HepG2 (cell line): Measurements from ENCODE around the gene SF1. TPM values are rescaled to one million over a fixed set of nuclear protein-coding genes. Genes with fewer than 3 reads are reported as not detected.

Experiments used
- ATAC-seq: fragments of 200-7000 bp; cut with Tn5 transposase; 3 replicates; pipeline ENCODE4 v1.9.1; 2020; ENCODE audit warnings: mild to moderate bottlenecking, moderate library complexity
- BruUV-seq: library from RNA; stranded (reverse); fragments of 400-500 nt; replicated peaks from 2 replicates; lab custom pipeline; 2021; lab: Mats Ljungman, UMichigan
- CTCF ChIA-PET: fragments of 300-600 bp; formaldehyde crosslinking; extraction: SDS; loops from one replicate; lab custom pipeline; 2021; ENCODE audit warnings: low total read pairs, inconsistent platforms, low intra/inter-chr PET ratio; lab: Yijun Ruan, JAX
- POLR2A ChIA-PET: fragments of 350-600 bp; sonication (Branson Sonifier 250); formaldehyde crosslinking; loops from one replicate; lab custom pipeline; 2020; ENCODE audit warnings: antibody characterized with exemption, inconsistent platforms; lab: Yijun Ruan, JAX
- DNase-seq: peaks from one replicate; pipeline ENCODE4 v3.0.0-alpha.2; 2015; ENCODE audit warnings: low spot score
- FAIRE-seq: peaks from 3 replicates; lab custom pipeline; 2011; peaks lifted over from hg19 to GRCh38; lab: Jason Lieb, UNC
- H2AFZ ChIP-seq: one replicate; pipeline ENCODE4 v1.6.1; 2011; ENCODE audit warnings: low read length, inconsistent platforms
- H3K27ac ChIP-seq: fragments of 300-600 bp; 3 replicates; pipeline ENCODE4 v1.8.0; 2011; ENCODE audit warnings: mixed run types, mild to moderate bottlenecking, mixed read lengths, low read length, inconsistent platforms; ENCODE audit not compliant: insufficient read depth; ENCODE audit errors: extremely low read length
- H3K27me3 ChIP-seq, 2 experiments: fragments of 200-600 bp in 1 of 2; 2 replicates in 1 of 2; 3 replicates in 1 of 2; pipeline versions ENCODE4 v1.6.0 to v1.8.0; 2011; ENCODE audit warnings: low read length in 2 of 2, mild to moderate bottlenecking in 2 of 2, moderate library complexity in 2 of 2, inconsistent platforms in 1 of 2; ENCODE audit not compliant: insufficient read depth in 2 of 2, control insufficient read depth in 1 of 2
- H3K36me3 ChIP-seq, 2 experiments: fragments of 200-600 bp in 1 of 2; replicated peaks in 1 of 2; 2 replicates in 1 of 2; 3 replicates in 1 of 2; pipeline versions ENCODE4 v1.5.1 to v1.8.0; 2011; ENCODE audit warnings: low read length in 2 of 2, inconsistent platforms in 1 of 2; ENCODE audit not compliant: insufficient read depth in 2 of 2, control insufficient read depth in 1 of 2
- H3K4me1 ChIP-seq: 2 replicates; pipeline ENCODE4 v1.5.1; 2012; ENCODE audit warnings: low read length, inconsistent platforms; ENCODE audit not compliant: insufficient read depth
- H3K4me2 ChIP-seq: 2 replicates; pipeline ENCODE4 v1.6.0; 2011; ENCODE audit warnings: low read depth, low read length, inconsistent platforms
- H3K4me3 ChIP-seq, 3 experiments: fragments of 200-600 bp in 1 of 3; sonication (generic), shearing (Covaris generic) in 1 of 3; replicated peaks in 1 of 3; 2 replicates each; pipeline ENCODE4 v1.5.1; 2011 to 2016; ENCODE audit warnings: low read length in 3 of 3, inconsistent platforms in 2 of 3, low read depth in 2 of 3, mild to moderate bottlenecking in 2 of 3, control low read depth in 1 of 3, mixed read lengths in 1 of 3; ENCODE audit not compliant: insufficient read depth in 1 of 3
- H3K79me2 ChIP-seq: one replicate; pipeline ENCODE4 v1.6.1; 2011; ENCODE audit warnings: low read length, inconsistent platforms; ENCODE audit not compliant: insufficient read depth
- H3K9ac ChIP-seq: 2 replicates; pipeline ENCODE4 v1.6.0; 2011; ENCODE audit warnings: mild to moderate bottlenecking, low read depth, low read length, inconsistent platforms; ENCODE audit not compliant: insufficient read depth
- H3K9me3 ChIP-seq: 2 replicates; pipeline ENCODE4 v1.5.1; 2012; ENCODE audit warnings: mild to moderate bottlenecking, low read length
- H4K20me1 ChIP-seq: 2 replicates; pipeline ENCODE4 v1.6.0; 2011; ENCODE audit warnings: inconsistent platforms, mild to moderate bottlenecking, low read length, moderate library complexity; ENCODE audit not compliant: insufficient read depth
- ETV5 ChIP-seq: IDR thresholded peaks from 2 replicates; pipeline ENCODE4 v1.6.1; 2018; ENCODE audit warnings: missing biosample characterization, missing genetic modification reagents, inconsistent platforms, borderline replicate concordance
- LCORL ChIP-seq, 2 experiments: fragments of 450-650 bp in 1 of 2; sonication (generic) in 1 of 2; formaldehyde crosslinking in 1 of 2; IDR thresholded peaks; 2 replicates each; pipeline versions ENCODE4 v1.5.0 to v1.6.1; 2017 to 2020; ENCODE audit warnings: antibody characterized with exemption in 1 of 2, missing genetic modification reagents in 1 of 2
- MBNL3 ChIP-seq: fragments of 250-450 bp; sonication (Bioruptor Pico); conservative IDR thresholded peaks from 2 replicates; pipeline ENCODE4 v1.8.0; 2022; ENCODE audit warnings: mild to moderate bottlenecking, inconsistent platforms
- MEIS2 ChIP-seq: sonication (generic); formaldehyde crosslinking; IDR thresholded peaks from 2 replicates; pipeline ENCODE4 v1.9.0; 2021; ENCODE audit warnings: mild to moderate bottlenecking, missing genetic modification reagents
- RNF2 ChIP-seq: fragments of 450-650 bp; conservative IDR thresholded peaks from 2 replicates; pipeline ENCODE4 v1.6.1; 2016; ENCODE audit warnings: low read depth
- RORA ChIP-seq: sonication (generic); formaldehyde crosslinking; IDR thresholded peaks from 2 replicates; pipeline ENCODE4 v1.5.0; 2020; ENCODE audit warnings: mild to moderate bottlenecking, missing genetic modification reagents, moderate library complexity
- SMAD3 ChIP-seq: sonication (generic); formaldehyde crosslinking; IDR thresholded peaks from 2 replicates; pipeline ENCODE4 v1.4.0; 2020; ENCODE audit warnings: missing genetic modification reagents
- ZNF333 ChIP-seq: sonication (generic); formaldehyde crosslinking; IDR thresholded peaks from 2 replicates; pipeline ENCODE4 v1.4.0; 2020; ENCODE audit warnings: mild to moderate bottlenecking, missing genetic modification reagents, borderline replicate concordance
- ZNF562 ChIP-seq: sonication (generic); formaldehyde crosslinking; IDR thresholded peaks from 2 replicates; pipeline ENCODE4 v1.8.0; 2022; ENCODE audit warnings: missing genetic modification reagents, borderline replicate concordance
- WGBS: methylation state at CpG from one replicate; pipeline ENCODE4 v1.1.6; 2017; ENCODE audit warnings: low lambda C conversion rate; 5-methylcytosine and 5-hydroxymethylcytosine counted together
- in situ Hi-C: cut with HindIII; loops from 2 replicates; pipeline ENCODE4 v1.10.0; 2017; ENCODE audit warnings: low pct_unique_long_range_greater_than_20kb; ENCODE audit not compliant: extremely low pct_ligation_motif_present
- intact Hi-C: fragments of 100-400 bp; cut with micrococcal nuclease; formaldehyde crosslinking; loops from one replicate; pipeline ENCODE4 v1.10.0; 2022; ENCODE audit not compliant: unreplicated experiment
- polyA plus RNA-seq, 8 experiments: library from polyadenylated mRNA; depleted of rRNA in 3 of 8; stranded (reverse) in 7 of 8; unstranded in 1 of 8; fragments of >200 nt; fragmentation: Illumina TruSeq in 4 of 8; extraction: Trizol in 4 of 8; gene quantifications; 2 replicates each; pipeline versions ENCODE4 v1.2.1 to v1.2.3, GENCODE V29; 2011 to 2016; ENCODE audit warnings: low read depth in 4 of 8, missing spikeins in 1 of 8, mixed read lengths in 1 of 8; ENCODE audit not compliant: insufficient read depth in 1 of 8
- total RNA-seq, 5 experiments: library from RNA; depleted of rRNA; stranded (reverse); fragments of >200 nt; fragmentation: Illumina TruSeq; extraction: Trizol; gene quantifications; 2 replicates each; pipeline ENCODE4 v1.2.3, GENCODE V29; 2016; ENCODE audit warnings: low read depth in 1 of 5
- TF ChIP-seq, protein P1 (sequence below): sonication (generic); formaldehyde crosslinking; IDR thresholded peaks from 2 replicates; pipeline ENCODE4 v1.8.1; 2023; ENCODE audit warnings: mild to moderate bottlenecking, missing genetic modification reagents, borderline replicate concordance
- TF ChIP-seq, protein P2 (sequence below): sonication (generic); formaldehyde crosslinking; IDR thresholded peaks from 2 replicates; pipeline ENCODE4 v1.5.0; 2020; ENCODE audit warnings: missing genetic modification reagents, mild to moderate bottlenecking, borderline replicate concordance
- TF ChIP-seq, protein P3 (sequence below): IDR thresholded peaks from 2 replicates; pipeline ENCODE4 v1.6.1; 2016; ENCODE audit warnings: missing biosample characterization, missing genetic modification reagents, low read depth
- TF ChIP-seq, protein P4 (sequence below): sonication (generic); formaldehyde crosslinking; IDR thresholded peaks from 2 replicates; pipeline ENCODE4 v1.8.0; 2023; ENCODE audit warnings: mild to moderate bottlenecking, missing genetic modification reagents

The SF1 gene
- total and polyA plus RNA-seq, 2 of the 13 experiments (the other 11 are each of a cell fraction or from before 2014, with no cell fraction given): 55.5 to 70.4 TPM

DNA sequence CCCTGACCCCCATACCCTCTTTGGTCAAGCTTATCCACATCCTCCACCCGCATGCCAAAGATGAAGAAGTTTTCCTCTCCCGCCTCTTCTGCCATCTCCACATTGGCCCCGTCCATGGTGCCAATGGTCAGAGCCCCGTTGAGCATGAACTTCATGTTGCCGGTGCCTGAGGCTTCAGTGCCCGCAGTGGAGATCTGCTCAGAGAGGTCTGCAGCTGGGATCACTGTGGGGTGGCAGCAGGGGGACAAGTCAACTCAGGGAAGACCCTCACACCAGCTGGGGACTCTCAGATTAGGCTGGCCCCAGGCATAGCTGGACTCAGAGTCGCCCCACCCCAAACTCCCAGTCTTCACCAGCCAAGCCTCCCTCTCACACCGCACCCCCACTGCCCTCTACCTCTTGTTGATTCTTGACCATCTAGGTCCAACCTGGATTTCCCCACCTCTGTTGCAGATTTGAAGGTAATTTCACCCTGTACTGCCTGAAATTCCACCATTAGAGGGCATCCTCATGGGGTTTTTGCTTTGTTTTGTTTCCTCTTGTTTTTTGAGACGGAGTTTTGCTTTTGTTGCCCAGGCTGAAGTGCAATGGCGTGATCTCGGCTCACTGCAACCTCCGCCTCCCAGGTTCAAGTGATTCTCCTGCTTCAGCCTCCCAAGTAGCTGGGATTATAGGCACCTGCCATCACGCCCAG lies 27.8 kb downstream of the SF1 start:
- no peak for FAIRE-seq
- Histone ChIP-seq H3K9ac (no peak overlapping the region), H3K79me2 (no peaks in the 10 kb centered on the region), H2AFZ (no peak overlapping the region), H3K27me3 (peaks cover 4 to 26% of the 10 kb centered on the region in 2 experiments; a peak in 4 of 5 replicates), H3K4me3 (no peak overlapping the region), H4K20me1 (no peaks in the 10 kb centered on the region), H3K4me1 (peaks cover 26% of the 10 kb centered on the region), H3K36me3 (no peaks in the 10 kb centered on the region), H3K27ac (no peak overlapping the region)
- BruUV-seq: no TSS peak
- in situ Hi-C loops: no loop called here
- intact Hi-C loops: no loop called here
- TF ChIP-seq, protein P1, sequence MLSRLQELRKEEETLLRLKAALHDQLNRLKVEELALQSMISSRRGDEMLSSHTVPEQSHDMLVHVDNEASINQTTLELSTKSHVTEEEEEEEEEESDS (CRISPR knock-in tag): no peak
- TF ChIP-seq RORA (CRISPR knock-in tag) (no peak), ETV5 (CRISPR knock-in tag) (no peak), ZNF333 (no peak), SMAD3 (no peak), LCORL (IDR thresholded peaks at IDR 0.05) (no peak), LCORL (CRISPR knock-in tag; IDR thresholded peaks at IDR 0.05) (no peak), MEIS2 (CRISPR knock-in tag) (no peak), RNF2 (no peak), ZNF562 (CRISPR knock-in tag) (no peak), MBNL3 (CRISPR knock-in tag) (no peak)
- TF ChIP-seq, protein P2, sequence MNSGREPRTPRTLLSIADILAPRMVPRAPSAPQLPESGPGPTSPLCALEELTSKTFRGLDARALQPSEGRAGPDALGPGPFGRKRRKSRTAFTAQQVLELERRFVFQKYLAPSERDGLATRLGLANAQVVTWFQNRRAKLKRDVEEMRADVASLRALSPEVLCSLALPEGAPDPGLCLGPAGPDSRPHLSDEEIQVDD (CRISPR knock-in tag): no peak
- TF ChIP-seq, protein P3, sequence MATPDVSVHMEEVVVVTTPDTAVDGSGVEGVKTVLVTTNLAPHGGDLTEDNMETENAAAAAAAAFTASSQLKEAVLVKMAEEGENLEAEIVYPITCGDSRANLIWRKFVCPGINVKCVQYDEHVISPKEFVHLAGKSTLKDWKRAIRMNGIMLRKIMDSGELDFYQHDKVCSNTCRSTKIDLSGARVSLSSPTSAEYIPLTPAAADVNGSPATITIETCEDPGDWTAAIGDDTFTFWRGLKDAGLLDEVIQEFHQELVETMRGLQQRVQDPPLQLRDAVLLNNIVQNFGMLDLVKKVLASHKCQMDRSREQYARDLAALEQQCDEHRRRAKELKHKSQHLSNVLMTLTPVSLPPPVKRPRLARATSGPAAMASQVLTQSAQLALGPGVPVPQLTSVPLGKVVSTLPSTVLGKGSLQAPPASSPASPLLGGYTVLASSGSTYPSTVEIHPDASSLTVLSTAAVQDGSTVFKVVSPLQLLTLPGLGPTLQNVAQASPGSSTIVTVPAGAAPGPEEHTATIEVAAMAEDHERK: no peak
- TF ChIP-seq, protein P4, sequence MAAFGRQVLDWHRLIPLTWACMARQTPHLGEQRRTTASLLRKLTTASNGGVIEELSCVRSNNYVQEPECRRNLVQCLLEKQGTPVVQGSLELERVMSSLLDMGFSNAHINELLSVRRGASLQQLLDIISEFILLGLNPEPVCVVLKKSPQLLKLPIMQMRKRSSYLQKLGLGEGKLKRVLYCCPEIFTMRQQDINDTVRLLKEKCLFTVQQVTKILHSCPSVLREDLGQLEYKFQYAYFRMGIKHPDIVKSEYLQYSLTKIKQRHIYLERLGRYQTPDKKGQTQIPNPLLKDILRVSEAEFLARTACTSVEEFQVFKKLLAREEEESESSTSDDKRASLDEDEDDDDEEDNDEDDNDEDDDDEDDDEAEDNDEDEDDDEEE: no peak
- TF ChIP-seq, all 625 proteins: peak for 0
- CTCF ChIA-PET: no interaction called here
- DNase-seq (no peak), ATAC-seq (no peak)
- no peak overlapping the region for H3K4me2 ChIP-seq
- H3K9me3 ChIP-seq: no peaks in the 10 kb centered on the region
- POLR2A ChIA-PET: no interaction called here
- 67% methylated on average over 13 of the region's 13 CpGs for WGBS
